ENCODE data around the gene STK17A. TPM values are rescaled to one million over a fixed set of nuclear protein-coding genes. Genes with fewer than 3 reads are reported as not detected.

The STK17A gene
- total RNA-seq, 1 experiment from 2014 or later = 74.9 TPM

GRCh38 chr7:43637114-43637806 lies 54.4 kb downstream of the STK17A start:
- H3K27me3 ChIP-seq = no peaks in the 10 kb centered on the region
- DNase-seq = no peak
- no peak overlapping the region for H3K4me3 ChIP-seq
- peaks cover 85% of the 10 kb centered on the region for H3K36me3 ChIP-seq
- no peaks in the 10 kb centered on the region for H3K9me3 ChIP-seq

GRCh38 chr7:43639858-43640491 lies 57.1 kb downstream of the STK17A start:
- Histone ChIP-seq H3K36me3 (peaks cover 71% of the 10 kb centered on the region), H3K27me3 (no peaks in the 10 kb centered on the region), H3K4me3 (no peak overlapping the region), H3K9me3 (no peaks in the 10 kb centered on the region)
- DNase-seq = peak; percentile 58

- no peaks in the 10 kb centered on the region for H3K27me3 ChIP-seq
- no peak for DNase-seq
- peaks cover 71% of the 10 kb centered on the region for H3K36me3 ChIP-seq
- H3K4me3 ChIP-seq = no peak overlapping the region
- no peaks in the 10 kb centered on the region for H3K9me3 ChIP-seq
These were observed 57.8 kb downstream of the STK17A start for GRCh38 chr7:43640679-43641078.

GRCh38 chr7:43642897-43643630 lies 60.2 kb downstream of the STK17A start:
- Histone ChIP-seq H3K36me3 (peaks cover 56% of the 10 kb centered on the region), H3K4me3 (no peak overlapping the region), H3K27me3 (no peaks in the 10 kb centered on the region)

GRCh38 chr7:43643846-43644245 lies 60.9 kb downstream of the STK17A start:
- H3K4me3 ChIP-seq = no peak overlapping the region
- H3K9me3 ChIP-seq = no peaks in the 10 kb centered on the region
- H3K36me3 ChIP-seq = peaks cover 52% of the 10 kb centered on the region
- DNase-seq = no peak
- no peaks in the 10 kb centered on the region for H3K27me3 ChIP-seq

More at GRCh38 chr7:43642897-43643630, 60.2 kb downstream of the STK17A start:
- DNase-seq = no peak
- H3K9me3 ChIP-seq = no peaks in the 10 kb centered on the region

- DNase-seq = no peak
These were observed 62.9 kb downstream of the STK17A start for GRCh38 chr7:43645699-43646226.

GRCh38 chr7:43646603-43647338 lies 63.9 kb downstream of the STK17A start:
- Histone ChIP-seq H3K9me3 (no peaks in the 10 kb centered on the region), H3K36me3 (peaks cover 41% of the 10 kb centered on the region), H3K27me3 (no peaks in the 10 kb centered on the region), H3K4me3 (no peak overlapping the region; the same call in 1 of the 2 replicates)
- peak; percentile 78 for DNase-seq

More at GRCh38 chr7:43645699-43646226, 62.9 kb downstream of the STK17A start:
- Histone ChIP-seq H3K9me3 (no peaks in the 10 kb centered on the region), H3K36me3 (peaks cover 47% of the 10 kb centered on the region), H3K4me3 (no peak overlapping the region), H3K27me3 (no peaks in the 10 kb centered on the region)

- Histone ChIP-seq H3K4me3 (no peak overlapping the region; the same call in 1 of the 2 replicates), H3K36me3 (peaks cover 38% of the 10 kb centered on the region), H3K9me3 (no peaks in the 10 kb centered on the region), H3K27me3 (no peaks in the 10 kb centered on the region)
- DNase-seq = peak; percentile 92
These were observed 64.4 kb downstream of the STK17A start for GRCh38 chr7:43647339-43647672.

- Histone ChIP-seq H3K9me3 (no peaks in the 10 kb centered on the region), H3K4me3 (no peak overlapping the region), H3K36me3 (peaks cover 33% of the 10 kb centered on the region), H3K27me3 (no peaks in the 10 kb centered on the region)
- DNase-seq = peak; percentile 99
These were observed 65.0 kb downstream of the STK17A start for GRCh38 chr7:43647673-43648472.

- no peaks in the 10 kb centered on the region for H3K27me3 ChIP-seq
- DNase-seq = peak; percentile 17
- no peak overlapping the region for H3K4me3 ChIP-seq
These were observed 65.8 kb downstream of the STK17A start for GRCh38 chr7:43648473-43649406.

GRCh38 chr7:43649755-43650274 lies 66.9 kb downstream of the STK17A start:
- no peak for DNase-seq
- Histone ChIP-seq H3K9me3 (no peaks in the 10 kb centered on the region), H3K36me3 (peaks cover 30% of the 10 kb centered on the region), H3K4me3 (no peak overlapping the region), H3K27me3 (no peaks in the 10 kb centered on the region)

More at GRCh38 chr7:43648473-43649406, 65.8 kb downstream of the STK17A start:
- Histone ChIP-seq H3K36me3 (peaks cover 36% of the 10 kb centered on the region), H3K9me3 (no peaks in the 10 kb centered on the region)

GRCh38 chr7:43650457-43651052 lies 67.6 kb downstream of the STK17A start:
- H3K9me3 ChIP-seq = no peaks in the 10 kb centered on the region
- peak; percentile 50 for DNase-seq
- H3K4me3 ChIP-seq = no peak overlapping the region
- no peaks in the 10 kb centered on the region for H3K27me3 ChIP-seq
- peaks cover 28% of the 10 kb centered on the region for H3K36me3 ChIP-seq

GRCh38 chr7:43652364-43652763 lies 69.5 kb downstream of the STK17A start:
- Histone ChIP-seq H3K4me3 (no peak overlapping the region), H3K36me3 (peaks cover 34% of the 10 kb centered on the region), H3K9me3 (no peaks in the 10 kb centered on the region), H3K27me3 (no peaks in the 10 kb centered on the region)
- DNase-seq = no peak

GRCh38 chr7:43653466-43653865 lies 70.6 kb downstream of the STK17A start:
- Histone ChIP-seq H3K36me3 (peaks cover 35% of the 10 kb centered on the region), H3K27me3 (no peaks in the 10 kb centered on the region), H3K4me3 (no peak overlapping the region), H3K9me3 (no peaks in the 10 kb centered on the region)
- DNase-seq = no peak
